HepG2 (cell line): Measurements from ENCODE around the gene KRT33A. TPM values are rescaled to one million over a fixed set of nuclear protein-coding genes. Genes with fewer than 3 reads are reported as not detected.

Experiments used
- ATAC-seq: fragments of 200-7000 bp; cut with Tn5 transposase; 3 replicates; pipeline ENCODE4 v1.9.1; 2020; ENCODE audit warnings: mild to moderate bottlenecking, moderate library complexity
- BruUV-seq: library from RNA; stranded (reverse); fragments of 400-500 nt; replicated peaks from 2 replicates; lab custom pipeline; 2021; lab: Mats Ljungman, UMichigan
- CTCF ChIA-PET: fragments of 300-600 bp; formaldehyde crosslinking; extraction: SDS; loops from one replicate; lab custom pipeline; 2021; ENCODE audit warnings: low total read pairs, inconsistent platforms, low intra/inter-chr PET ratio; lab: Yijun Ruan, JAX
- POLR2A ChIA-PET: fragments of 350-600 bp; sonication (Branson Sonifier 250); formaldehyde crosslinking; loops from one replicate; lab custom pipeline; 2020; ENCODE audit warnings: antibody characterized with exemption, inconsistent platforms; lab: Yijun Ruan, JAX
- DNase-seq: peaks from one replicate; pipeline ENCODE4 v3.0.0-alpha.2; 2015; ENCODE audit warnings: low spot score
- FAIRE-seq: peaks from 3 replicates; lab custom pipeline; 2011; peaks lifted over from hg19 to GRCh38; lab: Jason Lieb, UNC
- H2AFZ ChIP-seq: one replicate; pipeline ENCODE4 v1.6.1; 2011; ENCODE audit warnings: low read length, inconsistent platforms
- H3K27ac ChIP-seq: fragments of 300-600 bp; 3 replicates; pipeline ENCODE4 v1.8.0; 2011; ENCODE audit warnings: mixed run types, mild to moderate bottlenecking, mixed read lengths, low read length, inconsistent platforms; ENCODE audit not compliant: insufficient read depth; ENCODE audit errors: extremely low read length
- H3K27me3 ChIP-seq, 2 experiments: fragments of 200-600 bp in 1 of 2; 2 replicates in 1 of 2; 3 replicates in 1 of 2; pipeline versions ENCODE4 v1.6.0 to v1.8.0; 2011; ENCODE audit warnings: low read length in 2 of 2, mild to moderate bottlenecking in 2 of 2, moderate library complexity in 2 of 2, inconsistent platforms in 1 of 2; ENCODE audit not compliant: insufficient read depth in 2 of 2, control insufficient read depth in 1 of 2
- H3K36me3 ChIP-seq, 2 experiments: fragments of 200-600 bp in 1 of 2; replicated peaks in 1 of 2; 2 replicates in 1 of 2; 3 replicates in 1 of 2; pipeline versions ENCODE4 v1.5.1 to v1.8.0; 2011; ENCODE audit warnings: low read length in 2 of 2, inconsistent platforms in 1 of 2; ENCODE audit not compliant: insufficient read depth in 2 of 2, control insufficient read depth in 1 of 2
- H3K4me1 ChIP-seq: 2 replicates; pipeline ENCODE4 v1.5.1; 2012; ENCODE audit warnings: low read length, inconsistent platforms; ENCODE audit not compliant: insufficient read depth
- H3K4me2 ChIP-seq: 2 replicates; pipeline ENCODE4 v1.6.0; 2011; ENCODE audit warnings: low read depth, low read length, inconsistent platforms
- H3K4me3 ChIP-seq, 3 experiments: fragments of 200-600 bp in 1 of 3; sonication (generic), shearing (Covaris generic) in 1 of 3; replicated peaks in 1 of 3; 2 replicates each; pipeline ENCODE4 v1.5.1; 2011 to 2016; ENCODE audit warnings: low read length in 3 of 3, inconsistent platforms in 2 of 3, low read depth in 2 of 3, mild to moderate bottlenecking in 2 of 3, control low read depth in 1 of 3, mixed read lengths in 1 of 3; ENCODE audit not compliant: insufficient read depth in 1 of 3
- H3K79me2 ChIP-seq: one replicate; pipeline ENCODE4 v1.6.1; 2011; ENCODE audit warnings: low read length, inconsistent platforms; ENCODE audit not compliant: insufficient read depth
- H3K9ac ChIP-seq: 2 replicates; pipeline ENCODE4 v1.6.0; 2011; ENCODE audit warnings: mild to moderate bottlenecking, low read depth, low read length, inconsistent platforms; ENCODE audit not compliant: insufficient read depth
- H3K9me3 ChIP-seq: 2 replicates; pipeline ENCODE4 v1.5.1; 2012; ENCODE audit warnings: mild to moderate bottlenecking, low read length
- H4K20me1 ChIP-seq: 2 replicates; pipeline ENCODE4 v1.6.0; 2011; ENCODE audit warnings: inconsistent platforms, mild to moderate bottlenecking, low read length, moderate library complexity; ENCODE audit not compliant: insufficient read depth
- ARHGAP35 ChIP-seq: sonication (generic); formaldehyde crosslinking; IDR thresholded peaks from 2 replicates; pipeline ENCODE4 v1.9.0; 2022; ENCODE audit warnings: mild to moderate bottlenecking, inconsistent platforms, moderate library complexity, missing genetic modification reagents, borderline replicate concordance
- NFE2L2 ChIP-seq: fragments of 150-350 bp; IDR thresholded peaks from 2 replicates; pipeline ENCODE4 v1.6.1; 2014; ENCODE audit warnings: low read length
- NR0B2 ChIP-seq: sonication (generic); formaldehyde crosslinking; IDR thresholded peaks from 2 replicates; pipeline ENCODE4 v1.4.0; 2020; ENCODE audit warnings: mild to moderate bottlenecking, missing genetic modification reagents
- SIX4 ChIP-seq: sonication (generic); formaldehyde crosslinking; IDR thresholded peaks from 2 replicates; pipeline ENCODE4 v1.4.0; 2020; ENCODE audit warnings: missing genetic modification reagents
- ZFP36L1 ChIP-seq: sonication (generic); formaldehyde crosslinking; IDR thresholded peaks from 2 replicates; pipeline ENCODE4 v1.8.0; 2022; ENCODE audit warnings: mild to moderate bottlenecking, missing genetic modification reagents, moderate library complexity
- ZNF260 ChIP-seq: sonication (generic); formaldehyde crosslinking; IDR thresholded peaks from 2 replicates; pipeline ENCODE4 v1.4.0; 2020; ENCODE audit warnings: missing genetic modification reagents, low read depth, mild to moderate bottlenecking, borderline replicate concordance
- ZNF614 ChIP-seq: IDR thresholded peaks from 2 replicates; pipeline ENCODE4 v1.6.1; 2018; ENCODE audit warnings: missing biosample characterization, missing genetic modification reagents, inconsistent platforms, borderline replicate concordance
- ZNF747 ChIP-seq: sonication (generic); formaldehyde crosslinking; IDR thresholded peaks from 2 replicates; pipeline ENCODE4 v1.8.1; 2023; ENCODE audit warnings: missing genetic modification reagents, mild to moderate bottlenecking, borderline replicate concordance
- WGBS: methylation state at CpG from one replicate; pipeline ENCODE4 v1.1.6; 2017; ENCODE audit warnings: low lambda C conversion rate; 5-methylcytosine and 5-hydroxymethylcytosine counted together
- in situ Hi-C: cut with HindIII; loops from 2 replicates; pipeline ENCODE4 v1.10.0; 2017; ENCODE audit warnings: low pct_unique_long_range_greater_than_20kb; ENCODE audit not compliant: extremely low pct_ligation_motif_present
- intact Hi-C: fragments of 100-400 bp; cut with micrococcal nuclease; formaldehyde crosslinking; loops from one replicate; pipeline ENCODE4 v1.10.0; 2022; ENCODE audit not compliant: unreplicated experiment
- polyA plus RNA-seq, 8 experiments: library from polyadenylated mRNA; depleted of rRNA in 3 of 8; stranded (reverse) in 7 of 8; unstranded in 1 of 8; fragments of >200 nt; fragmentation: Illumina TruSeq in 4 of 8; extraction: Trizol in 4 of 8; gene quantifications; 2 replicates each; pipeline versions ENCODE4 v1.2.1 to v1.2.3, GENCODE V29; 2011 to 2016; ENCODE audit warnings: low read depth in 4 of 8, missing spikeins in 1 of 8, mixed read lengths in 1 of 8; ENCODE audit not compliant: insufficient read depth in 1 of 8
- total RNA-seq, 5 experiments: library from RNA; depleted of rRNA; stranded (reverse); fragments of >200 nt; fragmentation: Illumina TruSeq; extraction: Trizol; gene quantifications; 2 replicates each; pipeline ENCODE4 v1.2.3, GENCODE V29; 2016; ENCODE audit warnings: low read depth in 1 of 5
- TF ChIP-seq, protein P1 (sequence below): sonication (generic); formaldehyde crosslinking; IDR thresholded peaks from 2 replicates; pipeline ENCODE4 v1.4.0; 2020; ENCODE audit warnings: missing genetic modification reagents, borderline replicate concordance

The KRT33A gene
- total and polyA plus RNA-seq, 2 of the 13 experiments (the other 11 are each of a cell fraction or from before 2014, with no cell fraction given): not detected

DNA sequence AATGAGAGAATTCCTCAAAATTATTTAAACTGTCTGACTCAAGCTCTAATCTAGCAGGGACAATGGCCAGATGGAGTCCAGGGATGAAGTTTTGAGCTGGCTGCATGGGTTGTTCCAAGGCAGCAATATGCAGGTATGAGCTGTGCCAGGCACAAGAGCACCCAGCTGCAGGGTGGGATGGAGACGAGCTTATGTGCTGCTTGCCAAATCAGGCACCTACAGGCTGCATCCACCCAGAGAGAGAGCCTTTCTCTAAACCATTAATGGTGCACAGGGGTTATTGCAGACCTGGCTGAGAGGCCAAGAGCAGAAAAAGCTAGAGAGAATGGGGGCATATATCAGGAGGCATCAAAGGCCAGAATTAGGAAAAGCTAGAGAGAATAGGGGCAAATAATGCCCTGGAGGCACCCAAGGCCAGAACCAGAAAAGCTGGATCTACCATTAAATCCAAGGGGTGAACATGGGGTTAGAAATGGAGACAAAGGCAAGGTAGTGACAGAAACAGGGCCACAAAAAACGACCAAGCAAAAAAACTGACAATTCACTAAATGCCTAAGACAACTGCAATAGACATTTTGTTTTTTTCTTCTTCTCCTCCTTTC is 11.0 kb downstream of the KRT33A start:
- Histone ChIP-seq H3K4me3 (no peak overlapping the region), H3K9me3 (peaks cover 11% of the 10 kb centered on the region; the same call in 1 of the 2 replicates), H3K4me2 (no peak overlapping the region), H3K27ac (no peak overlapping the region), H2AFZ (no peak overlapping the region), H3K27me3 (no peaks in the 10 kb centered on the region; a peak in 1 of 5 replicates), H3K9ac (no peak overlapping the region), H3K36me3 (no peaks in the 10 kb centered on the region), H3K79me2 (no peaks in the 10 kb centered on the region), H3K4me1 (no peaks in the 10 kb centered on the region), H4K20me1 (no peaks in the 10 kb centered on the region)
- BruUV-seq: no TSS peak
- no peak for TF ChIP-seq NFE2L2
- no peak for TF ChIP-seq ZNF747 (CRISPR knock-in tag)
- TF ChIP-seq ARHGAP35 (CRISPR knock-in tag): no peak
- no peak for TF ChIP-seq SIX4 (CRISPR knock-in tag)
- TF ChIP-seq ZFP36L1 (CRISPR knock-in tag): no peak
- TF ChIP-seq, protein P1, sequence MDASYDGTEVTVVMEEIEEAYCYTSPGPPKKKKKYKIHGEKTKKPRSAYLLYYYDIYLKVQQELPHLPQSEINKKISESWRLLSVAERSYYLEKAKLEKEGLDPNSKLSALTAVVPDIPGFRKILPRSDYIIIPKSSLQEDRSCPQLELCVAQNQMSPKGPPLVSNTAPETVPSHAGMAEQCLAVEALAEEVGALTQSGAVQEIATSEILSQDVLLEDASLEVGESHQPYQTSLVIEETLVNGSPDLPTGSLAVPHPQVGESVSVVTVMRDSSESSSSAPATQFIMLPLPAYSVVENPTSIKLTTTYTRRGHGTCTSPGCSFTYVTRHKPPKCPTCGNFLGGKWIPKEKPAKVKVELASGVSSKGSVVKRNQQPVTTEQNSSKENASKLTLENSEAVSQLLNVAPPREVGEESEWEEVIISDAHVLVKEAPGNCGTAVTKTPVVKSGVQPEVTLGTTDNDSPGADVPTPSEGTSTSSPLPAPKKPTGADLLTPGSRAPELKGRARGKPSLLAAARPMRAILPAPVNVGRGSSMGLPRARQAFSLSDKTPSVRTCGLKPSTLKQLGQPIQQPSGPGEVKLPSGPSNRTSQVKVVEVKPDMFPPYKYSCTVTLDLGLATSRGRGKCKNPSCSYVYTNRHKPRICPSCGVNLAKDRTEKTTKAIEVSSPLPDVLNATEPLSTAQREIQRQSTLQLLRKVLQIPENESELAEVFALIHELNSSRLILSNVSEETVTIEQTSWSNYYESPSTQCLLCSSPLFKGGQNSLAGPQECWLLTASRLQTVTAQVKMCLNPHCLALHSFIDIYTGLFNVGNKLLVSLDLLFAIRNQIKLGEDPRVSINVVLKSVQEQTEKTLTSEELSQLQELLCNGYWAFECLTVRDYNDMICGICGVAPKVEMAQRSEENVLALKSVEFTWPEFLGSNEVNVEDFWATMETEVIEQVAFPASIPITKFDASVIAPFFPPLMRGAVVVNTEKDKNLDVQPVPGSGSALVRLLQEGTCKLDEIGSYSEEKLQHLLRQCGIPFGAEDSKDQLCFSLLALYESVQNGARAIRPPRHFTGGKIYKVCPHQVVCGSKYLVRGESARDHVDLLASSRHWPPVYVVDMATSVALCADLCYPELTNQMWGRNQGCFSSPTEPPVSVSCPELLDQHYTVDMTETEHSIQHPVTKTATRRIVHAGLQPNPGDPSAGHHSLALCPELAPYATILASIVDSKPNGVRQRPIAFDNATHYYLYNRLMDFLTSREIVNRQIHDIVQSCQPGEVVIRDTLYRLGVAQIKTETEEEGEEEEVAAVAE: no peak
- no peak for TF ChIP-seq NR0B2 (CRISPR knock-in tag)
- no peak for TF ChIP-seq ZNF260 (CRISPR knock-in tag)
- no peak for TF ChIP-seq ZNF614 (CRISPR knock-in tag)
- intact Hi-C loops: no loop called here
- ATAC-seq (no peak), FAIRE-seq (no peak), DNase-seq (no peak)
- ChIA-PET CTCF (no interaction called here), POLR2A (no interaction called here)
- in situ Hi-C loops: no loop called here
- 0% methylated on average over 2 of the region's 2 CpGs for WGBS
